Measurements from ENCODE around the gene FARP1.
A peak's percentile ranks its signal among the peaks of the same experiment; 100 is the strongest.

The FARP1 gene

DNA sequence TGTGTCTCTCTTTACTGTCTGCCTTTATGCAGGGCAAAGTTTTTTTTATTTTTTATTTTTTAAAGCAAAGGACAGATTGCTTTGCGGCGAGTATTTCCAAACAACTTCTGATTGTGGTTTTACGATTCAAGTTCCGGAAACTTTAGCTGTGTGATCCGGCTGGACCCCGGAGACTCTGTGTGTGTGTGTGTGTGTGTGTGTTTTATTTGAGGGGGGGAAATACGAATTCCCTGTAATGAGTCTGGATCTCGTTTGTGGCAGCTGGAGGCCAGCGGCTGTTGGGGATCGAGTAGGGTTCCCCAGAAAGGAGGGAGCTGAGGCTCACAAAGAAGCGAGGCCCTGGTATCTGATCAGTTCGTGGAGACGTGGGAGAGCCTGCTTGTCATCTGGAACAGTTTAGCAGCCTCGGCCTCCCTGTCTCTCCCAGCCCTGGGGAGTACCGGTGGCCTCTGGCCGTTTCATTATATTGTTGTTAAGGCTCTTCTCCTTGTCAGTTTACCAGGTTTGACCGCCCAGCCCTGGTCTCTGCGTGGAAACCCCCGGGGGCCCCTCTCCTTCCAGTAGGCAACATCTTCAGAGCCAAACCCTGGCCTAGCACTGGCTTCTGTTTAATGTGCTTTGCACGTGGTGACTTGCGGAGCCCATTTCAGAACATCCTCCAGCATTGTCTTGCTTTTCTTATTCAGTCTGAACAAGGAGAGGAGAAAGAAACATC is 1.3 kb downstream of the FARP1 start:
- Histone ChIP-seq H3K79me2 (ENCODE audit: insufficient read depth, low read depth) (peaks cover 55% of the 10 kb centered on the region), H3K4me3 (IDR thresholded peaks at IDR 0.05; ENCODE audit: insufficient read depth, low read depth, low read length) (no peak overlapping the region), H3K27me3 (ENCODE audit: insufficient read depth, low read depth) (no peaks in the 10 kb centered on the region), H3K9ac (peak overlapping the region; percentile 79), H3K36me3 (ENCODE audit: insufficient read depth) (no peaks in the 10 kb centered on the region), H4K20me1 (ENCODE audit: insufficient read depth) (no peaks in the 10 kb centered on the region), H2AFZ (ENCODE audit: low read depth) (peak overlapping the region; percentile 8; the same call in 1 of the 2 replicates), H3K27ac (peak overlapping the region; percentile 63), H3K4me2 (peak overlapping the region; percentile 96), H3K4me1 (ENCODE audit: low read depth, poor library complexity, severe bottlenecking) (peaks cover 43% of the 10 kb centered on the region)
- TF ChIP-seq, protein P1, sequence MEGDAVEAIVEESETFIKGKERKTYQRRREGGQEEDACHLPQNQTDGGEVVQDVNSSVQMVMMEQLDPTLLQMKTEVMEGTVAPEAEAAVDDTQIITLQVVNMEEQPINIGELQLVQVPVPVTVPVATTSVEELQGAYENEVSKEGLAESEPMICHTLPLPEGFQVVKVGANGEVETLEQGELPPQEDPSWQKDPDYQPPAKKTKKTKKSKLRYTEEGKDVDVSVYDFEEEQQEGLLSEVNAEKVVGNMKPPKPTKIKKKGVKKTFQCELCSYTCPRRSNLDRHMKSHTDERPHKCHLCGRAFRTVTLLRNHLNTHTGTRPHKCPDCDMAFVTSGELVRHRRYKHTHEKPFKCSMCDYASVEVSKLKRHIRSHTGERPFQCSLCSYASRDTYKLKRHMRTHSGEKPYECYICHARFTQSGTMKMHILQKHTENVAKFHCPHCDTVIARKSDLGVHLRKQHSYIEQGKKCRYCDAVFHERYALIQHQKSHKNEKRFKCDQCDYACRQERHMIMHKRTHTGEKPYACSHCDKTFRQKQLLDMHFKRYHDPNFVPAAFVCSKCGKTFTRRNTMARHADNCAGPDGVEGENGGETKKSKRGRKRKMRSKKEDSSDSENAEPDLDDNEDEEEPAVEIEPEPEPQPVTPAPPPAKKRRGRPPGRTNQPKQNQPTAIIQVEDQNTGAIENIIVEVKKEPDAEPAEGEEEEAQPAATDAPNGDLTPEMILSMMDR (conservative IDR thresholded peaks at IDR 0.05; ENCODE audit: low read depth, low read length): no peak

- Histone ChIP-seq H3K27me3 (ENCODE audit: insufficient read depth, low read depth) (no peaks in the 10 kb centered on the region), H3K9ac (peak overlapping the region; percentile 79; the same call in 1 of the 2 replicates), H3K4me1 (ENCODE audit: low read depth, poor library complexity, severe bottlenecking) (peaks cover 44% of the 10 kb centered on the region), H3K4me3 (IDR thresholded peaks at IDR 0.05; ENCODE audit: insufficient read depth, low read depth, low read length) (no peak overlapping the region), H3K27ac (peak overlapping the region; percentile 63), H2AFZ (ENCODE audit: low read depth) (peak overlapping the region; percentile 8; the same call in 1 of the 2 replicates), H3K4me2 (peak overlapping the region; percentile 96), H3K36me3 (ENCODE audit: insufficient read depth) (no peaks in the 10 kb centered on the region), H3K79me2 (ENCODE audit: insufficient read depth, low read depth) (peaks cover 61% of the 10 kb centered on the region), H4K20me1 (ENCODE audit: insufficient read depth) (no peaks in the 10 kb centered on the region)
- TF ChIP-seq, protein P1 (conservative IDR thresholded peaks at IDR 0.05; ENCODE audit: low read depth, low read length): no peak
These were observed 2.0 kb downstream of the FARP1 start for GRCh38 chr13:98144801-98145350.

DNA sequence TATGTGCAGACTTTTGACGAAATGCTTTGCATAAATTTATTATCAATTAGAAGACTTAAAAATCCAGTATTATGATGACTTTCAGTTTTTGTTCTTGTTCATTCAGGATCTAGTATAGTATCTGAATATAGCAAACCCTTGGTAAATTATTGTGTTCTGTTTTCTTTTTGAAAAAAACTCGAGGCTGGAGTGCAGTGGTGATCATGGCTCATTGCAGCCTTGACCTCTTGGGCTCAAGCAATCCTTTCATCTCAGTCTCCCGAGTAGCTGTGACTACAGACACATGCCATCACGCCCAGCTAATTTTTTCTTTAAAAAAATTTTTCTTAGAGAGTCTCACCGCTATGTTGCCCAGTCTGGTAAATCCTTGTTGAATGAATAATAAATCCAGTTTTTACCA is 4.6 kb downstream of the FARP1 start:
- Histone ChIP-seq H3K79me2 (ENCODE audit: insufficient read depth, low read depth) (peaks cover 78% of the 10 kb centered on the region), H3K4me3 (IDR thresholded peaks at IDR 0.05; ENCODE audit: insufficient read depth, low read depth, low read length) (no peak overlapping the region), H3K4me2 (no peak overlapping the region), H2AFZ (ENCODE audit: low read depth) (no peak overlapping the region), H3K27ac (no peak overlapping the region), H3K9ac (no peak overlapping the region), H3K36me3 (ENCODE audit: insufficient read depth) (no peaks in the 10 kb centered on the region), H3K4me1 (ENCODE audit: low read depth, poor library complexity, severe bottlenecking) (peaks cover 67% of the 10 kb centered on the region), H4K20me1 (ENCODE audit: insufficient read depth) (no peaks in the 10 kb centered on the region), H3K27me3 (ENCODE audit: insufficient read depth, low read depth) (no peaks in the 10 kb centered on the region)
- TF ChIP-seq, protein P1 (conservative IDR thresholded peaks at IDR 0.05; ENCODE audit: low read depth, low read length): no peak

DNA sequence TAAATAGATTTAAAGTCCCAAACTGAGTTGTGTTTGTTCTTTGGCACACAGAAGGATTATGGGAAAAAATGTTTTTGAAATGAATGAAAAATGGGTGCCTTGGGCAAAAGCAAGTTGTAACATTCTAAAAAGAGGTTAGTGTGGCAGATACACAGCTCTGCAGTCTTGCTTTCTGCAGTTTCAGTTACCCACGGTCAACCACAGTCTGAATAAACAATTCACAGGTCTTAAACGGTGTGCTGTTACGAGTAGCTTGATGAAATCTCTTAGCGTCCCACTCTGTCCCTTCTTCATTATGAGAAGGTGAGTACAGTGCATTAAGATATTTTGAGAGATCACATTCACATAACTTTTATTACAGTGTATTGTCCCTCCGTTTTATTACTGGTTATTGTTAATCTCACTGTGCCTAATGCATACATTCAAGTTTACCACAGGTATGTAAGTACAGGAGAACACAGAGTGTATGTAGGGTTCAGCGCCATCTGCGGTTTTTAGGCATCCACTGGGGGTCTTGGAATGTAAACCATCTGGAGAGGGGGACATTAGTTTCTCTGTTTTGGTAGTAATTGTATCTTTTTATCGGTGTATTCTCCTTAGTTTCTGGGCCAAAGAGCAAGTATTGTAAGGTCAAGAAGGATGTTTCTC is 8.1 kb downstream of the FARP1 start:
- H3K27me3 ChIP-seq (ENCODE audit: insufficient read depth, low read depth): no peaks in the 10 kb centered on the region
- H4K20me1 ChIP-seq (ENCODE audit: insufficient read depth): no peaks in the 10 kb centered on the region
- H3K4me2 ChIP-seq: peak overlapping the region; percentile 96
- H3K4me3 ChIP-seq (IDR thresholded peaks at IDR 0.05; ENCODE audit: insufficient read depth, low read depth, low read length): no peak overlapping the region
- peaks cover 59% of the 10 kb centered on the region for H3K4me1 ChIP-seq (ENCODE audit: low read depth, poor library complexity, severe bottlenecking)
- TF ChIP-seq, protein P1 (conservative IDR thresholded peaks at IDR 0.05; ENCODE audit: low read depth, low read length): no peak
- no peak overlapping the region for H2AFZ ChIP-seq (ENCODE audit: low read depth)
- no peaks in the 10 kb centered on the region for H3K36me3 ChIP-seq (ENCODE audit: insufficient read depth)
- peak overlapping the region; percentile 19; the same call in 1 of the 2 replicates for H3K9ac ChIP-seq
- H3K79me2 ChIP-seq (ENCODE audit: insufficient read depth, low read depth): peaks cover 62% of the 10 kb centered on the region
- H3K27ac ChIP-seq: peak overlapping the region; percentile 50; the same call in 1 of the 2 replicates
